HUDEP-2 (cell line): ENCODE results near the gene ALDH9A1.
"Not testable (repeated sequence)": the region's sequence is repeated elsewhere in the genome, so short reads cannot be mapped to it uniquely, and the experiment has no call there.

Experiments
- DNase-seq, 76 experiments: peaks; one replicate each; lab custom pipeline; 2025; ENCODE audit not compliant: unreplicated experiment in 76 of 76; lab: John Stamatoyannopoulos, UW

Gene ALDH9A1

DNA sequence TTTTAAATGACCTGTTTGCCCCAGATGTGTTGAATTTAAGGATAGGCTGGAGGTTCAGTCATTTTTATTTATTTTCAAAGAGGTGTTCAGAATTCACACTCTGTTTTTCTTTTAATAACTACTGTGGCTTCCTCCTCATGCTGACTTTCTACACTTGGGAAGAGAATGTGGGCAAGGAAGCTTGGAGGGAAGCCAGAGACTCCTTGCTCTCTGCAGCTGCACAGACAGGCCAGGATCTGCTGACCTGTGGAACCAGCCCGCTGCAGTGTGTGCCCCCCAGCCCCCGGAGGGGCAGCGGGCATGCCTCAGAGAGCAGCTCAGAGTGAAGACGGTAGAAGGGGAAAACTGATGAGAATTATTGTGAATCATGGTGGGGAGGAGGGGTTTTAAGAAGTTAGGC, 50.4 kb downstream of the ALDH9A1 start:
- no peak for DNase-seq

- DNase-seq = no peak
These were observed 50.8 kb downstream of the ALDH9A1 start for GRCh38 chr1:165647517-165647916.

DNA sequence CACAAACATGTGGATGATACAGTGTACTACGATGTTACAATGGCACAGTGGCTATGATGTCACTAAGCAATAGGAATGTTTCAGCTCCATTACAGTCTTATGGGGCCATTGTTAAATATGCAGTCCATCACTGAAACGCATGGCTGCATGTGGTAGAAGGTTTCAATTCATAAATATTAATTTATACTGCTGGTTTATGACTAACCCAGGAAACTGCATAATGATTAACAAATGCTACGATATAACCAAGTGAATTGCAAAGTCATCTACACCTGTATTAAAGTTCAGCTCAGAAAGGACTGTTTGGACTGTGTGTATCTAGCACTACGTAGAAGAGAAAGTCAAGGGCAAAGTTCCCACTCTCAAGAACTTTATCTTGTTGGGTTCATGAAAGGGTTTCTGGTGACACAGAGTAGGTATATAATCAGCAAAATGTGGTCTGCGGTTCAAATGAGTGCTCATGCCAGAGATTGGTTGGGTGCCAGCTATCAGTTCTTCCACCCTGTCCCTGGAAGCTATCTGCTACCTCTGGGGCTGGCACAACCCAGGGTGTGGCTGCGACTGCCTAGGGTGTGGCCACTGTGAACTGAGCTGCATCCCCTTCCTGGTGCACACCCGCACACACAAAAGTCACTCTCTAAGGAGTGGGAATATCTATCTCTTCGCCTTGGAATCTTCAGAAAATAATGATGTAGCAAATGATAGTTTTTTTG, 52.6 kb downstream of the ALDH9A1 start:
- peak in 75 of 76 experiments; percentile 20 to 96 (median 90) for DNase-seq

DNA sequence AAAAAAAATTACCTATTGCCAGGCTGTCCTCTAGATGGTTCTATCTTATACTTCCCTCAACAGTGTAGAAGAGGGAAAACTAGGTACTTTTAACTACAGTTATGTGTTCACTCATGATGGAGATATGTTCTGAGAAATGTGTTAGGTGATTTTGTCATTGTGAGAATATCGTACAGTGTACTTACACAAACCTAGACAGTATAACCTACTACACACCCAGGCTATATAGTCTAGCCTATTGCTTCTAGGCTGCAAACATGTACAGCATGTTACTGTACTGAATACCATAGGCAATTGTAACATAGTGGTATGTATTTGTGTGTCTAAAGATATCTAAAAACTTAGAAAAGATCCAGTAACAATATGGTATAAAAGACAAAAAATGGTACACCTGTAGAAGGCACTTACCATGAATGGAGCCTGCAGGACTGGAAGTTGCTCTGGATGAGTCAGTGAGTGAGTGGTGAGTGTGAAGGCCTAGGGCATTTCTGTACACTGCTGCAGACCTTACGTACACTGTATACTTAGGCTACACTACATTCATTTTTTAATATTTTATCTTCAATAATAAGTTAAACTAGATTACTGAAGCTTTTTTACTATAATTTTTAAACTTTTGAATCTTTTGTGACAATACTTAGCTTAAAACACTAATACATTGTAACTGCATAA, 54.2 kb downstream of the ALDH9A1 start:
- DNase-seq = no peak

DNA sequence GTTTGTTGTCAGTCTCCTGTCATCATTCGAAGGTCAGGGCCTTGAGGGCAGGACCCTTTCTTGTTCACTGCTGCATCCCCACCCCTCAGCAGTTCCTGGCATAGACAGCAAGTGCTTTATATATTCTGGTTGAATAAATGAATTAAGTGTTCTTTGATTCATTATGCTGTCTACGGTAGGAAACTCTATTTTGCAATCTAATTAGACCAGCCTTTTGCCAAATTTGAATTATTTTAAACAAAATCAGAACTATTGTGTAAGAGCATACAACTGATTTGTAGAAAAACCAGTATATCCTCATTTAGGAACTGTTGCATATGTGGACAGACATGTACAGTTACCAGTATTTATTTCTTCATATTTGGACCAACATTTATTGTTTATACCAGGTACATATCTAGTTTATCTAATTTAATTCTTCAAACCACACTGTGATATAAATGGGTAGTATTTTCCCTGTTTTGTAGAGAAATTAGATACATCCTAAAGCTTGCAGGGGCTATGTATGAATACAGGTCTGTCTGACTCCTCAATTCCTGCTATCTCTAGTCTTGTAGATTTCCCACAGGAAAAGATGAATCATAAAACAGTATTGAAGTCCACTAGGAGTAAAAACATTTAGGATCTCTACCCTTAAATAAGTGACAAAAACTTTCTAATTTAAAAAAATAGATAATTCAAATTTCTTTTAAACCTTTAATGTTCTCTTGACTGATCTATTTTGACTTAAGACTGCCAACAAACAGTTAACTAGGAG, 57.0 kb downstream of the ALDH9A1 start:
- no peak for DNase-seq

- no peak for DNase-seq
These were observed 58.3 kb downstream of the ALDH9A1 start for GRCh38 chr1:165639821-165640623.

GRCh38 chr1:165638211-165638610, 60.2 kb downstream of the ALDH9A1 start:
- not testable (repeated sequence) for DNase-seq

DNA sequence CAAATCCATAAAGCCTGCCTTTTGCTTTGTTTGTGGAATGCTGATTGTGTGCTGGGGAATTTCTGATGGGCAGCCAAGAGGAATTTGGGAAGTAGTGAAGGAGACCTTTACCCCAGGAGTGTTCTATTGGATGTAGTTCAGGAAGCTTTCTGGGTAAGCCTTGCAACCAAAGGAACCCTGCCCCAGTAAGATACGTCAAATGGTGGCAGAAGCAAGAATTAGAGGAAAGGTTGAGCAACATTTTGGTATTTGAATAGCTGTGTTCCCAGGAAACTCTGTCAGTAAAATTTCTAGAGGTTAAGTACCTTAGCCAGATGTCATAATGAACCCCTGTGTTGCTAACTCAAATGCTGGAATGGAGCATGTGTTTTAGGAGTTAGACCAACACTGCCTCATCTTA, 60.9 kb downstream of the ALDH9A1 start:
- DNase-seq = no peak

DNA sequence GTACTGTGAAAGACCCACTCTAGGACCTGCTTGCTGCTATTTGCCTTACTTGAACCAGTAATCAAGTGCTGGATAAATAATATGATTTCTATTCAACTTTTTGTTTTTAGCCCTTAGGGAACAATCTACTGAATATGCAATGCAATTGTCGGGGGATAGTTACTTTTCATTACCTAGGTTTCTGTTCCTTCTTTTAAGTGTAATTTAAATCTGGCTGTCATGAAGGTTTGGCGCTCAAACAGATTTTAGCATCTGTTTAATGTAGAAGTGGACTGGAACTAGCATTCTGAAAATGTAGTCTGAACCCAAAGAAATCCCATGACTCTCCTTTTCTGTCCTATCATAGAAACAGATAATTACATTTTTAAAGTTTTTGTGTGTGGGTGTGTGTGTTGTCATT, 62.5 kb downstream of the ALDH9A1 start:
- DNase-seq = no peak

- DNase-seq = no peak
These were observed 63.0 kb downstream of the ALDH9A1 start for GRCh38 chr1:165635329-165635728.

DNA sequence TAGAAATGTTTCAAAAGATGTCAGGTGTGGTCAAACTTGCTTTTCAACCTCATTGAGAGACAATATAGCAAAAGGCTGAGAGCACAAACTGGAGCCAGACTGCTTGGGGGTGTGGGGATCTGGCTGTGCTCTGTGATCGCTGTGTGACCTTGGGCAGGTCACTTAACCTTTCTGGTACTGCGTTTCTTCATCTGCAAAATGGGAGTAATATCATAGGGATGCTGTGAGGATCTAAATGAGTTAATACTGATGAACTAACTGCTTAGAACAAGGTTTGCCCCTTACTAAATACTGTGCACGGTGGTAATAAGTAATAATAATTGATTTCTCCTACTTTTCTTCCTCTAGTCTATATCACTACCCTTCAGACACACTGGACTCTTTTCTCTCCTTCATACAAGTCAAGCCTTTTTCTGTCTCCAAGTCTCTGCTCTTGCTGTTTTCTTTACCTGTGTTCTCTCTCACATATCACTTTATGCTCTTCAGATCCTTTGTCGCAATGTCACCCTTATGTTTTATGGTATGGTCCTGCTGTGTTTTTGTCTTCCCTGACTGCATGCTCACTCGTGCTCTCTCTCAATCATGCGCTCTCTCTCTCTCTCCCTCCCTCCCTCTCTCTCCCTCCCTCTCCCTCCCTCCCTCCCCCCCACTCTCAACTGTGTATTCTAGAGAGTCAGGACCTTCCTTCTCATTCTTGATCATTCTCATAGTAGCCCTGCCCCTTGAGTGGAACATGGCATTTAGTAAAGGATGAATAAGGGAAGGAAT, 64.0 kb downstream of the ALDH9A1 start:
- no peak for DNase-seq

DNA sequence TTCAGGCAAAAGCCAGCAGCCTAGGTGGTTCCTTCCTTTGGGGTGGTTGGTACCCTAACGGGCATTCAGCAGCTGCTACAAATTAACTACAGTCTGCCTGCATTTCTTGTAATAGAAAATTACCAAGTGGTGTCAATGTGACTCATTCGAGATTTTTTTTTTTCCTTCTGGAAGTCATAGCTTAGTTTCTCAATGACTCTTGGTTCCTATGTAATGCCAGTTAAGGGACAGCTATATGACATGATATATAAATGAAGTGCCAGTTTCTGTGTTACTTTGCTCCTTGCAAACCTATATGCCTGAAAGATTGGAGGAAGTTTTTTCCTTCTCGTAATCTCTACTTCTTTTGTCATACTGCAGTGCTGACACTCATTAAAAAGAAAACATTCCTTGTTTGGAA, 64.7 kb downstream of the ALDH9A1 start:
- no peak for DNase-seq

DNA sequence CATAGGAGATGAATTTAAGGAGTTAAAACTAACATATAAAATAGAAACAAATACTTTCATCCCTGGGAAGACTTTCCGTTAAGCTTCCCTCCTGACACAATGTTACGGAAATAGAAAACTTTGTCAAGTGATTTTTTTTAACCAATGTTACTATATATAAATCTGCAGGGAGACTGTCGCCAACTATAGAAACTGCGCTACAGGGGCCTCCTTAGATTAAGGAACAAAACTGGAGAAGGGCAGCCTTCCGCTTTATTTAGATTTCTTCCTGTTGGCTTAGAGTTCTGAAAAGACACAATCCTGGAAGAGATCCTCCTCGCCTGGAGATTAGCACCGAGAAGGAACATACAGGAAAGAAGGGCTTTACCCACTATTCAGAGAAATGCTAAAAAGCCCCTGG, 65.9 kb downstream of the ALDH9A1 start:
- no peak for DNase-seq

- DNase-seq = peak in 1 of 76 experiments; percentile 45
These were observed 66.3 kb downstream of the ALDH9A1 start for GRCh38 chr1:165632152-165632469.

DNA sequence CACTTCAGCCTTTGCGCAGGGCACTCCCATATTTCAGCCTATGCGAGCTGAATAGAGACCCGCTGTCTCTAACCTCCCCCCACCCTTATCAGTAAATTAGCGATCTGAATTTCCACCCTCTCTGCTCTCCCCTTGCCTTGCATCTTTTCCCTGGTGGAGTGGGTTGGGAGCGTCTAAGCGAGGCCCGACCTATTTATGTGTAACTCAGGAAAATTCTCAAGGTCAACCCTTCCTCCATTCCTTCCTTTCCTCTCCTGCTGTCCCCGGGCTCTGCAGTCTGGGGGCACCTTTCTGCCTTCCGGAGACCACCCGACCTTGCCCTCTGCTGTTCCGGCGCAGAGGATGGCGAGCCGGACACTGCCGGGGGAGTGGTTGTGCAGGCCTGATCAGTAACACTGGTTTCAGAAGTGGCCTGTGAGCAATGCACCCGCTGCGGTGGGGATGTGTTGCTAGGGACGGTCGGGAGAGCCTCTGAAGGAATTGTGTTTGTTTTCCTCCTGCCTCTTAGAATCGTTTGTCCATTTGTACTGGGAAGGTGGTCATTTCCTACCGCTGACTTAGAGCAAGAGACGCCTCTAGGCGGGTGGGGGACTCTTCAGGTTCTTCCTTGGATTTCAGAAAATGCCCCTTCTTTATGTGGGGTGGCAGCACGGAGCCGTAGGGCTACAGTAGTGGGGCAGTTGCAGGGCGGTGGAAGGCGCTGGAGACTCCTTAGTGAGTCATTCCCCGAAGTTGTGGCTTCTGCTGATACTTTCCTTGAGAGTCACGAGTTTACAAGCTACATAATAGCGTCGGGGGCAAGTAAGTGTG, 66.8 kb downstream of the ALDH9A1 start:
- peak in 72 of 76 experiments; percentile 12 to 77 (median 52) for DNase-seq

DNA sequence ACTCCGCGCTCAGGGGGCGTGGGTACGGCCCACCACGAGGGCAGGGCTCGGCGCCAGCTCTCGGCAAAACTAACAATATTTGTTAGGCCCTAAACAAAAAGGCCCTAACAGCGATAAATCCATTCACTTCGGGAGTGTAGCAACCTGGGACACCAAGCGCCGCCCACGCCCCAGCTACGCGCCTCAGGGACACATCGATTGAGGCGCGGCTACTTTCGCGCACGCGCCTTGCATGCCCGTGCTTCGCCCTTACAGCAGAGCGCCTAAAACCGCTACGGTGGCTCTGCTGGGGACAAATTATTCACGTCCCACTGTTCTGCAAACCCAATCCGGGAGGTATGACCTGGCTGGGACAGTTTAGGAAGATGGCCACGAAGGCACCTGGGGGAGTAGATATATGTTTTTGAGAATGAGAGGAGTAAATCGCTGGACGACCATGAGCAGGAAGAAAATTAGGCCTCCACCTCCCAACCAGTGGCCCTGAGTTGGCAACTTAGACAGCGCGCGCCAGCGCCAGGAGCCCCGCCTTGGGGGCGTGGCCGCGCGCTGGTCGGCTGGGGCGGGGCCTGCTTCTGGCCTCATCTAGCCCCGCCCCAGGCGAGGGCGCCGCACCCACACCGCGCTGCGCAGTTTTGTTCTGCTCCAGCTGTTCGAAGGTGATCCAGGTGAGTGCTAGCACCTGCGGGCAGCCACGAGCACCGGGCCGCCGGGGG, 67.6 kb downstream of the ALDH9A1 start, which contains the start of gene MGST3:
MGST3 (plus strand) TSS at position 606 of the 713 bp plus-strand sequence. CDS start 18,614 bp downstream, outside the sequence.
- peak in 75 of 76 experiments; percentile 11 to 94 (median 87) for DNase-seq

DNA sequence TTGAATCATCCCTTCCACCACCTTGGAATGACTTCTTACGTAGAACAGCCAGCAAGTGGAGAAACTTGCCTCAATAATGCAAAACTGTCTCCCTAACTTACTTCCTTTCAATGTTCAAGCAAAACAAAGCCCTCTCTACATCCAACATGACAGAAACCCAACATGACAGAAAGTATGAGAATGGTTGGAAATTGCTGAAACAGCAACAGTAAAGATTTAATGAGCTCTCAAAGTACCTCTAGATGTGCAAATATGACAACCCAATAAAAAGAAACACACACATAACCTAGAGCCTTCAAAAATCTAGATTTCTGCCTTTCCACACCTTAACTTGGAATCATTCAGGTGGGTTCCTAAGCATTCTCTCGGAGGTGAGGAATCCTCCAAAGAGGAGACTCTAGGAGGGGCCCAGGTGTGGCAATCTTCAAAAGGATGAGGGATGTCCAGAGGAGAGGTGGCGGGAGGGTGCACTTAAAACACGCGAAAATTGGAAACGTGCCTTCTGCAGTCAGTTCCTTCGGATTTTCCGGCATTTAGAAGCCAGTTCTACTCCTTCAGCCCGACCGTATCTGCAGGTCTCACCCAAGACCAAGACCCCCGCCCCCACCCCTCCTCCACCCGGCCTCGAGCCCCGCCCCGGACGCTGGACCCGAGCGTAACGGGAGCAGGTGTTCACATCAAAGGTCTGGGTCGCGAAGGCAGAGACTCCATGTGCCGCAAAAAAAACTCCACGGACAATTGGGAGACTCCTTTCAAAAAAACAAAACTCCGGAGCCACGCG, 68.3 kb downstream of the ALDH9A1 start:
- peak in 5 of 76 experiments; percentile 13 to 42 (median 31) for DNase-seq

- no peak for DNase-seq
These were observed 69.2 kb downstream of the ALDH9A1 start for GRCh38 chr1:165629151-165629550.
